Right lobe of liver (tissue), 6 donors: Measurements from ENCODE around the gene GLB1L2. TPM values are rescaled to one million over a fixed set of nuclear protein-coding genes. Genes with fewer than 3 reads are reported as not detected.

Source experiments
- ATAC-seq, 4 donors: fragments of 200-7000 bp; cut with Tn5 transposase; one replicate each; pipeline ENCODE4 v1.9.1; 2020; ENCODE audit warnings: mild to moderate bottlenecking in 4 of 4, moderate library complexity in 4 of 4
- DNase-seq, 3 donors: peaks; one replicate each; pipeline ENCODE4 v3.0.0-alpha.2; 2020
- H3K27ac ChIP-seq, 3 donors: fragments of 200-600 bp; one replicate each; pipeline ENCODE4 v1.8.0; 2022
- H3K27me3 ChIP-seq, 2 donors: fragments of 200-600 bp; one replicate each; pipeline ENCODE4 v1.8.0; 2022
- H3K36me3 ChIP-seq, 4 donors: fragments of 200-600 bp; sonication (generic) in 1 of 4; one replicate each; pipeline versions ENCODE4 v1.5.1 to v1.8.0; 2017 to 2022; ENCODE audit warnings: control low read depth in 1 of 4
- H3K4me1 ChIP-seq, 4 donors: fragments of 200-600 bp; sonication (generic) in 1 of 4; one replicate each; pipeline versions ENCODE4 v1.5.1 to v1.8.0; 2017 to 2022; ENCODE audit warnings: control low read depth in 1 of 4
- H3K4me3 ChIP-seq, 3 donors: fragments of 200-600 bp; one replicate each; pipeline ENCODE4 v1.8.0; 2022
- H3K9me3 ChIP-seq, 4 donors: fragments of 200-600 bp; sonication (generic) in 1 of 4; one replicate each; pipeline versions ENCODE4 v1.5.1 to v1.8.0; 2017 to 2022; ENCODE audit warnings: control low read depth in 1 of 4
- CTCF ChIP-seq, 4 donors: fragments of 200-600 bp in 3 of 4; fragments of 450-650 bp in 1 of 4; IDR thresholded peaks; one replicate each; pipeline versions ENCODE4 v1.5.1 to v1.8.0; 2016 to 2022; ENCODE audit warnings: antibody characterized with exemption in 4 of 4, mild to moderate bottlenecking in 2 of 4
- POLR2A ChIP-seq: fragments of 450-650 bp; IDR thresholded peaks from one replicate; pipeline ENCODE4 v1.6.1; 2017; ENCODE audit warnings: antibody characterized with exemption, mild to moderate bottlenecking
- WGBS: methylation state at CpG from one replicate; pipeline ENCODE4 v1.1.6; 2018; ENCODE audit warnings: low coverage, low lambda C conversion rate; ENCODE audit not compliant: insufficient coverage; ENCODE audit errors: missing lambda C conversion rate; 5-methylcytosine and 5-hydroxymethylcytosine counted together
- intact Hi-C, 2 donors: fragments of 100-400 bp; cut with DNase I; formaldehyde crosslinking; loops; one replicate each; pipeline versions ENCODE4 v1.11.2 to v1.14.1; 2022
- total RNA-seq, 6 experiments: library from RNA; depleted of rRNA in 2 of 6; stranded (reverse); fragments of >200 nt in 2 of 6; fragmentation: NEBNext Ultra II Directional in 3 of 6; extraction: Animal tissue kit (Norgen Biotek cat#: 25700) in 3 of 6; gene quantifications; one replicate each; pipeline versions ENCODE4 v1.1.0 to v1.2.4, GENCODE V29; 2016 to 2023
- donor health status: DM: no; HTN: yes; CAD: no.
- donor health status: DM: no; HTN: no; CAD: no.
- donor health status: DM: no; HTN: no; CAD: no.
- donor health status: DM: no; HTN: yes; CAD: no.
- donor health status: DM: no; HTN: yes; CAD: no.

The GLB1L2 gene
- total RNA-seq, 6 experiments from 2014 or later = 0.12 to 0.68 (median 0.55) TPM

GRCh38 chr11:134291196-134291595 lies 40.6 kb upstream of the GLB1L2 start:
- Histone ChIP-seq H3K9me3 (no peaks in the 10 kb centered on the region), H3K4me3 (no peak overlapping the region), H3K27ac (no peak overlapping the region), H3K27me3 (no peaks in the 10 kb centered on the region), H3K36me3 (no peaks in the 10 kb centered on the region), H3K4me1 (no peaks in the 10 kb centered on the region)
- ATAC-seq (no peak), DNase-seq (no peak)
- TF ChIP-seq POLR2A = no peak
- no peak for TF ChIP-seq CTCF (IDR thresholded peaks at IDR 0.05)
- intact Hi-C loops = no loop called here
- 73% methylated on average over 6 of the region's 6 CpGs for WGBS

- 88% methylated on average over 5 of the region's 15 CpGs for WGBS
- no peak for DNase-seq
- Histone ChIP-seq H3K4me3 (no peak overlapping the region), H3K27ac (no peak overlapping the region), H3K36me3 (no peaks in the 10 kb centered on the region), H3K9me3 (no peaks in the 10 kb centered on the region), H3K4me1 (no peaks in the 10 kb centered on the region), H3K27me3 (no peaks in the 10 kb centered on the region)
- intact Hi-C loops = no loop called here
- no peak for TF ChIP-seq POLR2A
- TF ChIP-seq CTCF (IDR thresholded peaks at IDR 0.05) = no peak
- ATAC-seq = no peak
These were observed 39.1 kb upstream of the GLB1L2 start for GRCh38 chr11:134292661-134293060.

GRCh38 chr11:134293119-134294113 lies 38.4 kb upstream of the GLB1L2 start:
- DNase-seq (no peak), ATAC-seq (no peak)
- TF ChIP-seq POLR2A = no peak
- no peak for TF ChIP-seq CTCF (IDR thresholded peaks at IDR 0.05)
- Histone ChIP-seq H3K27me3 (no peaks in the 10 kb centered on the region), H3K4me1 (no peaks in the 10 kb centered on the region), H3K27ac (no peak overlapping the region), H3K4me3 (no peak overlapping the region), H3K9me3 (no peaks in the 10 kb centered on the region), H3K36me3 (no peaks in the 10 kb centered on the region)
- WGBS = 64% methylated on average over 13 of the region's 20 CpGs
- intact Hi-C loops = no loop called here

- DNase-seq (no peak), ATAC-seq (no peak)
- intact Hi-C loops = no loop called here
- Histone ChIP-seq H3K27ac (no peak overlapping the region), H3K4me3 (no peak overlapping the region), H3K27me3 (no peaks in the 10 kb centered on the region), H3K9me3 (no peaks in the 10 kb centered on the region), H3K36me3 (no peaks in the 10 kb centered on the region), H3K4me1 (no peaks in the 10 kb centered on the region)
- 70% methylated on average over 9 of the region's 9 CpGs for WGBS
- TF ChIP-seq POLR2A = no peak
- no peak for TF ChIP-seq CTCF (IDR thresholded peaks at IDR 0.05)
These were observed 37.1 kb upstream of the GLB1L2 start for GRCh38 chr11:134294664-134295063.
